Keratinocyte (primary cell): ENCODE results near the gene ABTB1. TPM values are rescaled to one million over a fixed set of nuclear protein-coding genes. Genes with fewer than 3 reads are reported as not detected.

Experiments
- DNase-seq: peaks from one replicate; pipeline ENCODE4 v3.0.0-alpha.2; 2011; ENCODE audit warnings: low read depth, missing footprints, low spot score
- FAIRE-seq: peaks from 2 replicates; lab custom pipeline; 2011; peaks lifted over from hg19 to GRCh38; lab: Jason Lieb, UNC
- H2AFZ ChIP-seq: 2 replicates; pipeline ENCODE4 v1.6.0; 2012; ENCODE audit warnings: low read length, control low read depth, inconsistent platforms; ENCODE audit not compliant: control insufficient read depth
- H3K27ac ChIP-seq: 2 replicates; pipeline ENCODE4 v1.5.1; 2011; ENCODE audit warnings: low read length; ENCODE audit not compliant: control insufficient read depth, insufficient read depth
- H3K27me3 ChIP-seq: 3 replicates; pipeline ENCODE4 v1.6.0; 2011; ENCODE audit warnings: low read length; ENCODE audit not compliant: control insufficient read depth, insufficient read depth; ENCODE audit errors: extremely low read depth
- H3K36me3 ChIP-seq, 2 experiments: 2 replicates in 1 of 2; 3 replicates in 1 of 2; pipeline ENCODE4 v1.5.1; 2011; ENCODE audit warnings: low read length in 2 of 2, mild to moderate bottlenecking in 1 of 2; ENCODE audit not compliant: control insufficient read depth in 2 of 2, insufficient read depth in 2 of 2; ENCODE audit errors: extremely low read depth in 1 of 2
- H3K4me1 ChIP-seq: 3 replicates; pipeline ENCODE4 v1.5.1; 2011; ENCODE audit warnings: low read length; ENCODE audit not compliant: control insufficient read depth, insufficient read depth; ENCODE audit errors: extremely low read depth
- H3K4me2 ChIP-seq: 3 replicates; pipeline ENCODE4 v1.6.0; 2011; ENCODE audit warnings: low read depth, low read length; ENCODE audit not compliant: control insufficient read depth, insufficient read depth; ENCODE audit errors: extremely low read depth
- H3K4me3 ChIP-seq, 3 experiments: fragments of 200-600 bp in 1 of 3; sonication (generic) in 1 of 3; 2 replicates in 2 of 3; 3 replicates in 1 of 3; pipeline ENCODE4 v1.5.1; 2011 to 2016; ENCODE audit warnings: low read length in 3 of 3, mild to moderate bottlenecking in 3 of 3, control low read depth in 2 of 3, inconsistent platforms in 1 of 3, low read depth in 1 of 3, mixed read lengths in 1 of 3, mixed run types in 1 of 3, moderate library complexity in 1 of 3; ENCODE audit not compliant: control insufficient read depth in 2 of 3, insufficient read depth in 2 of 3; ENCODE audit errors: extremely low read depth in 1 of 3
- H3K79me2 ChIP-seq: 2 replicates; pipeline ENCODE4 v1.6.0; 2012; ENCODE audit warnings: low read length; ENCODE audit not compliant: control insufficient read depth, insufficient read depth
- H3K9ac ChIP-seq: 3 replicates; pipeline ENCODE4 v1.6.0; 2011; ENCODE audit warnings: low read length; ENCODE audit not compliant: control insufficient read depth, insufficient read depth; ENCODE audit errors: extremely low read depth
- H3K9me1 ChIP-seq: 3 replicates; pipeline ENCODE4 v1.6.0; 2011; ENCODE audit warnings: low read length; ENCODE audit not compliant: control insufficient read depth, insufficient read depth; ENCODE audit errors: extremely low read depth
- H3K9me3 ChIP-seq: 2 replicates; pipeline ENCODE4 v1.5.1; 2012; ENCODE audit warnings: low read depth, low read length; ENCODE audit not compliant: control insufficient read depth
- H4K20me1 ChIP-seq: 3 replicates; pipeline ENCODE4 v1.6.0; 2011; ENCODE audit warnings: low read length; ENCODE audit not compliant: control insufficient read depth, insufficient read depth; ENCODE audit errors: extremely low read depth
- EZH2 ChIP-seq: IDR thresholded peaks from one replicate; pipeline ENCODE4 v1.6.1; 2012; ENCODE audit warnings: inconsistent platforms, mild to moderate bottlenecking, low read length, moderate library complexity
- dilution Hi-C: fragments of 300-500 bp; cut with MboI; formaldehyde crosslinking; loops from one replicate; pipeline ENCODE4 v1.7.0; 2020; ENCODE audit warnings: low sequenced_read_pairs; ENCODE audit not compliant: extremely low pct_ligation_motif_present
- polyA plus RNA-seq, 5 experiments: library from polyadenylated mRNA; depleted of rRNA in 3 of 5; stranded (reverse) in 3 of 5; stranded (forward) in 1 of 5; unstranded in 1 of 5; fragments of >200 nt; gene quantifications; 1 replicate in 1 of 5; 2 replicates in 3 of 5; 3 replicates in 1 of 5; pipeline versions ENCODE4 v1.2.1 to v1.2.3, GENCODE V29; 2011 to 2012; ENCODE audit warnings: missing spikeins in 2 of 5, low read depth in 1 of 5, low replicate concordance in 1 of 5
- TF ChIP-seq, protein P1 (sequence below), 3 experiments: IDR thresholded peaks in 1 of 3; conservative IDR thresholded peaks in 1 of 3; optimal IDR thresholded peaks in 1 of 3; 2 replicates in 2 of 3; 3 replicates in 1 of 3; pipeline versions ENCODE3 to v1.5.1; 2011; ENCODE audit warnings: low read length in 3 of 3, mild to moderate bottlenecking in 3 of 3, moderate library complexity in 2 of 3, control low read depth in 1 of 3, inconsistent platforms in 1 of 3; ENCODE audit not compliant: insufficient read depth in 2 of 3; ENCODE audit errors: extremely low read depth in 1 of 3

The ABTB1 gene
- polyA plus RNA-seq, 1 donor (not counting 4 experiments of a cell fraction or from before 2014, with no cell fraction given): 11.6 TPM

DNA sequence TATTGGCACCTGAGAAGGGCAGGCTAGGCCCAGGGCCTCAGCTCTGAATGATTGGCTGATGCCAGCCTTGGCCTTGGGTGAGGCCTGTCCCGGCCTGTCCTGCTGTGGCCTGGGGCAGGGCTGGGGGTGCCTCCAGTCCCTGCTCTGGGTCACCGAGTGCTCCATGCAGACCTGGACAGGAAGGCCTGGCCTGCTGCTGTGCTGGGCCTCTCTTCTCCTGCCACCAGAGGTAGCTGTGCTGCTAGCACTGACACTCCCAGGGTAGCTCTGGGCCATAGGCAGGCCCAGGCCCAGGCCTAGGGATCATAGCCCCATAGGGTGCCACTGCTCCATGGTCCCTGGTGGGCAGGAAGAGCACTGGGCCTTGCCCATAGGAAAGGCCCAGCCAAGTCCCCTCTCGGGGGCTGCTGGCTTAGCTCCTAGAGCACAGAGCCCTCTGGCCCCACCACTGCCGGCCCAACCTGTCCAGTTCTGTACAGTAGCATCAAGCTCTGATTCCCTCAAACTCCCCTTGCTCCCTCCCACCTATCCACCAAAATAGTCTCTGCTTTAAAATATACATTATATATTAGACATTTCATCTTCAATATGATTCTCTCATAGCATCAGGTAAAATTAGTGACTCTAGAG lies 18.2 kb downstream of the ABTB1 start:
- peak overlapping the region; percentile 66 for H3K4me2 ChIP-seq
- no peak overlapping the region for H3K4me3 ChIP-seq
- no peaks in the 10 kb centered on the region for H3K9me3 ChIP-seq
- no peaks in the 10 kb centered on the region for H3K9me1 ChIP-seq
- TF ChIP-seq, protein P1, sequence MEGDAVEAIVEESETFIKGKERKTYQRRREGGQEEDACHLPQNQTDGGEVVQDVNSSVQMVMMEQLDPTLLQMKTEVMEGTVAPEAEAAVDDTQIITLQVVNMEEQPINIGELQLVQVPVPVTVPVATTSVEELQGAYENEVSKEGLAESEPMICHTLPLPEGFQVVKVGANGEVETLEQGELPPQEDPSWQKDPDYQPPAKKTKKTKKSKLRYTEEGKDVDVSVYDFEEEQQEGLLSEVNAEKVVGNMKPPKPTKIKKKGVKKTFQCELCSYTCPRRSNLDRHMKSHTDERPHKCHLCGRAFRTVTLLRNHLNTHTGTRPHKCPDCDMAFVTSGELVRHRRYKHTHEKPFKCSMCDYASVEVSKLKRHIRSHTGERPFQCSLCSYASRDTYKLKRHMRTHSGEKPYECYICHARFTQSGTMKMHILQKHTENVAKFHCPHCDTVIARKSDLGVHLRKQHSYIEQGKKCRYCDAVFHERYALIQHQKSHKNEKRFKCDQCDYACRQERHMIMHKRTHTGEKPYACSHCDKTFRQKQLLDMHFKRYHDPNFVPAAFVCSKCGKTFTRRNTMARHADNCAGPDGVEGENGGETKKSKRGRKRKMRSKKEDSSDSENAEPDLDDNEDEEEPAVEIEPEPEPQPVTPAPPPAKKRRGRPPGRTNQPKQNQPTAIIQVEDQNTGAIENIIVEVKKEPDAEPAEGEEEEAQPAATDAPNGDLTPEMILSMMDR (optimal IDR thresholded peaks at IDR 0.05 in 1 of 3, IDR thresholded peaks at IDR 0.05 in 1 of 3, conservative IDR thresholded peaks at IDR 0.05 in 1 of 3; ENCODE audit: extremely low read depth in 1 of 3, insufficient read depth in 2 of 3, low read length in 3 of 3): peak in 2 of 3 experiments; percentile 71 to 97
- no peak for TF ChIP-seq EZH2
- FAIRE-seq (peak; percentile 80), DNase-seq (no peak)
- no peaks in the 10 kb centered on the region for H3K27me3 ChIP-seq
- H3K27ac ChIP-seq: peak overlapping the region; percentile 70
- H3K79me2 ChIP-seq: no peaks in the 10 kb centered on the region
- peak overlapping the region; percentile 43 for H3K9ac ChIP-seq
- H4K20me1 ChIP-seq: no peaks in the 10 kb centered on the region
- H2AFZ ChIP-seq: no peak overlapping the region
- dilution Hi-C loops: no loop called here
- H3K4me1 ChIP-seq: peaks cover 30% of the 10 kb centered on the region
- no peaks in the 10 kb centered on the region for H3K36me3 ChIP-seq

DNA sequence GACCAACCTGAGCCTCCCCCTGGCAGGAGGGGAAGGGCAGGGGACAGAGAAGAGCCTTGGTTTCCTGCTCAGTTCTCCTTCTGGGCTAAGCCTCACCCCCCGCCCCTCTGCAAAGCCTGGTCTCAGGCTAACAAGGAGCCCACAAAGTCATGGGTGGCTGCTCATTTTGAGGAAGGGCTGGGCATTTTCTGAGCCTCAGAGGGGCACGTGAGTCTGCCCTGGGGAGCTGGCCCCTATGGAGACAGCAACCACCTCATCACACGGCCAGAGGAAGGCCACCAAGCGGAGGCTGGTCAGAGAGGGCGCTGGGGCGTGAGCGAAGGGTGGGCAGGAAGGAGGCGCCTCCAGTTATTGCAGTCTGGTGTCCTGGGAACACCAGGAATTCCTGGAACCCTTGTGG lies 18.7 kb downstream of the ABTB1 start:
- no peaks in the 10 kb centered on the region for H3K36me3 ChIP-seq
- FAIRE-seq: no peak
- dilution Hi-C loops: no loop called here

More for the DNA sequence above, 18.7 kb downstream of the ABTB1 start:
- no peak for TF ChIP-seq EZH2
- TF ChIP-seq, protein P1 (optimal IDR thresholded peaks at IDR 0.05 in 1 of 3, IDR thresholded peaks at IDR 0.05 in 1 of 3, conservative IDR thresholded peaks at IDR 0.05 in 1 of 3; ENCODE audit: extremely low read depth in 1 of 3, insufficient read depth in 2 of 3, low read length in 3 of 3): no peak
- Histone ChIP-seq H3K4me2 (no peak overlapping the region), H3K79me2 (no peaks in the 10 kb centered on the region), H3K4me1 (peaks cover 30% of the 10 kb centered on the region), H4K20me1 (no peaks in the 10 kb centered on the region), H3K27me3 (no peaks in the 10 kb centered on the region), H3K9me3 (no peaks in the 10 kb centered on the region), H2AFZ (no peak overlapping the region), H3K27ac (no peak overlapping the region), H3K9ac (no peak overlapping the region), H3K4me3 (no peak overlapping the region), H3K9me1 (no peaks in the 10 kb centered on the region)
- DNase-seq: no peak
